Activated CD4-positive, alpha-beta T cell treated with anti-CD3 and anti-CD28 coated beads for 36 hours (primary cell): ENCODE results near the gene TGFB2. TPM values are rescaled to one million over a fixed set of nuclear protein-coding genes. Genes with fewer than 3 reads are reported as not detected.

Experiments
- ATAC-seq: fragments of 200-7000 bp; cut with Tn5 transposase; one replicate; pipeline ENCODE4 v1.10.0; 2021; ENCODE audit warnings: mild to moderate bottlenecking, moderate library complexity
- CTCF ChIA-PET: fragments of 350-600 bp; sonication (Branson Sonifier 250); formaldehyde crosslinking; loops from one replicate; lab custom pipeline; 2021; ENCODE audit warnings: antibody characterized with exemption; lab: Charles Lee
- POLR2A ChIA-PET: fragments of 350-600 bp; sonication (Branson Sonifier 250); formaldehyde crosslinking; loops from one replicate; lab custom pipeline; 2021; ENCODE audit warnings: antibody characterized with exemption, inconsistent platforms; lab: Charles Lee
- DNase-seq: peaks from one replicate; pipeline ENCODE4 v3.0.0-alpha.2; 2020
- H3K27ac Mint-ChIP-seq: one replicate; pipeline ENCODE4 v1.8.0; 2021; ENCODE audit warnings: mixed read lengths
- H3K27me3 Mint-ChIP-seq: one replicate; pipeline ENCODE4 v1.8.0; 2021; ENCODE audit warnings: mixed read lengths
- H3K36me3 Mint-ChIP-seq: one replicate; pipeline ENCODE4 v1.8.0; 2021; ENCODE audit warnings: low read depth, mixed read lengths
- H3K4me1 Mint-ChIP-seq: one replicate; pipeline ENCODE4 v1.8.0; 2021; ENCODE audit warnings: mixed read lengths
- H3K4me3 Mint-ChIP-seq: one replicate; pipeline ENCODE4 v1.8.0; 2021; ENCODE audit warnings: mild to moderate bottlenecking, moderate library complexity, mixed read lengths
- H3K9me3 Mint-ChIP-seq: one replicate; pipeline ENCODE4 v1.8.0; 2021; ENCODE audit warnings: low read depth, mixed read lengths
- intact Hi-C, 2 experiments: fragments of 100-400 bp; cut with DNase I in 1 of 2; cut with micrococcal nuclease in 1 of 2; formaldehyde crosslinking; loops; one replicate each; pipeline versions ENCODE4 v1.14.2 to v1.15.1; 2022 to 2024; cut with DNase I, micrococcal nuclease
- total RNA-seq, 2 experiments: library from RNA; stranded (reverse); gene quantifications; one replicate each; pipeline ENCODE4 v1.2.3, GENCODE V29; 2021

The TGFB2 gene
- total RNA-seq, 2 experiments from 2014 or later = 0.09 TPM; not detected in 1

GRCh38 chr1:218362418-218363076 lies 17.4 kb downstream of the TGFB2 start:
- Mint-ChIP-seq H3K27ac (no peak overlapping the region), H3K27me3 (peaks cover 4% of the 10 kb centered on the region), H3K36me3 (no peaks in the 10 kb centered on the region), H3K4me3 (no peak overlapping the region), H3K9me3 (no peaks in the 10 kb centered on the region), H3K4me1 (no peaks in the 10 kb centered on the region)
- DNase-seq (no peak), ATAC-seq (peak; percentile 16)
- intact Hi-C loops = no loop called here
- POLR2A ChIA-PET = no interaction called here
- CTCF ChIA-PET = no interaction called here

- Mint-ChIP-seq H3K4me1 (no peaks in the 10 kb centered on the region), H3K36me3 (no peaks in the 10 kb centered on the region), H3K27ac (no peak overlapping the region), H3K4me3 (no peak overlapping the region), H3K9me3 (no peaks in the 10 kb centered on the region), H3K27me3 (peaks cover 4% of the 10 kb centered on the region)
- ATAC-seq = no peak
- no peak for DNase-seq
- POLR2A ChIA-PET = no interaction called here
- CTCF ChIA-PET = no interaction called here
- intact Hi-C loops = no loop called here
Measured at GRCh38 chr1:218363141-218363540, 18.0 kb downstream of the TGFB2 start.

DNA sequence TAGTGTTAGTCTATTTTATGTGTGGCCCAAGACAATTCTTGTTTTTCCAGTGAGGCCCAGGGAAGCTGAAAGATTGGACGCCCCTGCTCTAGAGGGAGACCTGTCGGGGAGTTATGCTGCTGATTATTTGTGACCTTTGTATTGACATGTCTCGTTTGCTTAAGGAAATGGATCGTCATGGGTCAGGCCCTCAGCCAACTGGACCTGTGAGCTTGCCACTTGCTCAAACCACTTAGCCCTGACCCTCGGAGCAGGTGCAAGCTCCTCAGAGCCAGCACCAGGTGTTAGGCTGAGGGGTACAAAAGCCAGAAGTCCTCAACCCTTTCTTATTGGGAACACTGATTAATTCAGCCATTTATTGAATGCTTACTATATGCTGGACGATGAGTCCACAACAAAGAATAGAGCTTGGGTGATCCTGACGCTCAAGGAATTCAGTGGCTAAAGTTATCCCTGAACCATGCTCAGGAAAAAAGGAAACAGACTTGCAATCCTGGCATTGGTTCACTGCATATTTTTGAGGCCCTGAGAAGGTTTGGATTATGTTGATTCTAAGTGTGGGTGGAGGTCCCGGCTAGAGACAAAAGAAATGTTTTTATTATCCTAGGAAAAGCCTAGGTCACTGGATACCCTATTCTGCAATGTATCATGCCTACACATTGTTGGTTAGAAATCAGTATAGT lies 19.0 kb downstream of the TGFB2 start:
- Mint-ChIP-seq H3K4me1 (no peaks in the 10 kb centered on the region), H3K4me3 (no peak overlapping the region), H3K9me3 (no peaks in the 10 kb centered on the region), H3K27me3 (peaks cover 8% of the 10 kb centered on the region), H3K27ac (no peak overlapping the region), H3K36me3 (no peaks in the 10 kb centered on the region)
- no peak for ATAC-seq
- ChIA-PET CTCF (interaction anchor here (1.3 to 1.4 kb wide), 2 partner anchors 9 to 13 kb away, joined by 3 to 5 read pairs; no protein-coding TSS in a partner anchor), POLR2A (no interaction called here)
- intact Hi-C loops = no loop called here
- no peak for DNase-seq

DNA sequence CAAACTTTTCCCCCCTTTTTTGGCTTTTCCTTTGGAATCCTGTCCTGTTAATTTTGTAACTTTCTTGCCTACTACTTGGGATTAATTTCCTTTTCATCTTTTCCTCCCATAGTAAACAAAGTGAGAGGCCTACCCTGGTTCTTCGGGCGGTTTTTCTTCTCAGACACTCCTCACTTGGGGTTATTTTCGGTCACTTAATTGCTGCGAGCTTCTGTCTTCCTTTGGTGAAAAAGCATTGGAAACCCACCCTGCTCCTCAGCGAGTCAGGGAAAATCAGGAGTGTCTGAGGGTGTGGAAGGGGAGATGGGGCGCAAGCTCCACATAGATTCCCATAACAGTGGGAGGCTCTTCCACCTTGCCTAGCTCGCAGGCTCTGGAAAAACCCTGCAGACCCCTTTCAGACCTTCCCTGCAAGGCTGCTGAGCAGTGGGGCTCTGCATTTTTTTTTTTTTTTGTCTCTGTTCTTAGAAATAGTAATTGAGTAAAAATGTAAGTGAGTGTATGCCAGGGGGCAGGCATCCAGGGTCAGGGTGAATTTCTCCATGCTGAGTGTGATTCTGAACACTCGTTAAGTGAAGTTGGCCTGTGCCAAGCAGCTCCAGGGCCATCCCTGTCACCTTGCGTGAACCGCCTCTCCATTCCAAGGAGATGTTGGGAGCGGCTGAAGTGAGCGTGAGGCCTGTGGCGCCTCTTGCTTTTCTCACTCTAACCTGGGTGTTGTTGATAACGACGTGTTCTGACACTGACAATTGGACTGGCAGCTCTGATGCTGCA lies 20.3 kb downstream of the TGFB2 start:
- POLR2A ChIA-PET = no interaction called here
- intact Hi-C loops = no loop called here

GRCh38 chr1:218366322-218367052 lies 21.4 kb downstream of the TGFB2 start:
- intact Hi-C loops = no loop called here
- Mint-ChIP-seq H3K27me3 (peaks cover 9% of the 10 kb centered on the region), H3K9me3 (no peaks in the 10 kb centered on the region), H3K4me1 (no peaks in the 10 kb centered on the region), H3K4me3 (no peak overlapping the region), H3K36me3 (no peaks in the 10 kb centered on the region), H3K27ac (no peak overlapping the region)
- CTCF ChIA-PET = interaction anchor here (0.7 to 1.4 kb wide), 3 partner anchors 11 to 109 kb away, joined by 3 to 5 read pairs (median 4); no protein-coding TSS in a partner anchor
- ATAC-seq (no peak), DNase-seq (no peak)
- POLR2A ChIA-PET = no interaction called here

More for the DNA sequence above, 20.3 kb downstream of the TGFB2 start:
- peaks cover 7% of the 10 kb centered on the region for H3K27me3 Mint-ChIP-seq
- no peak overlapping the region for H3K4me3 Mint-ChIP-seq
- DNase-seq (no peak), ATAC-seq (no peak)
- CTCF ChIA-PET = interaction anchor here (0.8 to 1.4 kb wide), 5 partner anchors 8 to 29 kb away, joined by 3 to 5 read pairs (median 4); no protein-coding TSS in a partner anchor
- no peak overlapping the region for H3K27ac Mint-ChIP-seq
- H3K9me3 Mint-ChIP-seq = no peaks in the 10 kb centered on the region
- no peaks in the 10 kb centered on the region for H3K36me3 Mint-ChIP-seq
- no peaks in the 10 kb centered on the region for H3K4me1 Mint-ChIP-seq

DNA sequence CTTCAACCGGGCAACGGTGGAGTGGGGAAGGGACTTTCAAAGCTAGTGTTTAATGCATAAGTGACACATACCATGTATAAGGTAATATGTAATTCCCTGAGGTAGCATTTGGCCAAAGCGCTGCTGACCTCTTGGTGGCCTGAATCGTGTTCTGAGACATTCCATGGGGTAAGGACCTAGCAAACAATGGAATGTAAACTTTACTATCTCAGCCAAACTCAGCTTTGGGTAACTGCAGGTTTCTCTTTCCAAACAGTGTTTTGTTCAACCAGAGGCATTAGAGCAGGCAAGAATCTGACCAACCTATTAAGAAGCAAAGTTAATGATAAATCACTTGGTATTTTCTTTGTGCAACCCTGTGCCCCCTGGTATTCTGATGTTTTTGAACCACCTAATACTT lies 22.0 kb downstream of the TGFB2 start:
- ATAC-seq (no peak), DNase-seq (no peak)
- no peaks in the 10 kb centered on the region for H3K36me3 Mint-ChIP-seq
- no peaks in the 10 kb centered on the region for H3K4me1 Mint-ChIP-seq
- intact Hi-C loops = no loop called here
- H3K4me3 Mint-ChIP-seq = no peak overlapping the region
- H3K27ac Mint-ChIP-seq = no peak overlapping the region
- ChIA-PET CTCF (interaction anchor here (0.6 to 0.7 kb wide), 2 partner anchors 35 to 109 kb away, joined by 3 read pairs; no protein-coding TSS in a partner anchor), POLR2A (no interaction called here)
- peaks cover 16% of the 10 kb centered on the region for H3K27me3 Mint-ChIP-seq
- H3K9me3 Mint-ChIP-seq = no peaks in the 10 kb centered on the region

DNA sequence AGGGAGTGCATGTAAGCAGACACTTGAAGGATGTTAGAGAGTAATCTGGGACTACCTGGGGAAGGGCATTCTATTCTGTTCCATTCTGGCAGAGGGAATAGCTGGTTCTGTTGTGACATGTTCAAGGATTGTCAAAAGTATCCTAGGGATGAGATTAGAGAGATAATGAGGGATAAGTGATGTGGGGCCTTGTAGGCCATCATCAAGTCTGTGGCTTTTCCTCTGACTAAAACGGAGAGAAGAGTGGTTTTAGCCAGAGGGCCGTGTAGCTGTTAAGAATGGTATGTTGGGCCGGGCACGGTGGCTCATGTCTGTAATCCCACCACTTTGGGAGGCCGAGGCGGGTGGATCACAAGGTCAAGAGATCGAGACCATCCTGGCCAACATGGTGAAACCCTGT lies 23.6 kb downstream of the TGFB2 start:
- no peak for ATAC-seq
- intact Hi-C loops = no loop called here
- Mint-ChIP-seq H3K4me1 (no peaks in the 10 kb centered on the region), H3K27me3 (peaks cover 25% of the 10 kb centered on the region), H3K4me3 (no peak overlapping the region), H3K36me3 (no peaks in the 10 kb centered on the region), H3K27ac (no peak overlapping the region), H3K9me3 (no peaks in the 10 kb centered on the region)
- ChIA-PET POLR2A (interaction anchor here (0.5 kb wide), 1 partner anchor 13 kb away, joined by 3 read pairs; no protein-coding TSS in a partner anchor), CTCF (no interaction called here)
- no peak for DNase-seq

DNA sequence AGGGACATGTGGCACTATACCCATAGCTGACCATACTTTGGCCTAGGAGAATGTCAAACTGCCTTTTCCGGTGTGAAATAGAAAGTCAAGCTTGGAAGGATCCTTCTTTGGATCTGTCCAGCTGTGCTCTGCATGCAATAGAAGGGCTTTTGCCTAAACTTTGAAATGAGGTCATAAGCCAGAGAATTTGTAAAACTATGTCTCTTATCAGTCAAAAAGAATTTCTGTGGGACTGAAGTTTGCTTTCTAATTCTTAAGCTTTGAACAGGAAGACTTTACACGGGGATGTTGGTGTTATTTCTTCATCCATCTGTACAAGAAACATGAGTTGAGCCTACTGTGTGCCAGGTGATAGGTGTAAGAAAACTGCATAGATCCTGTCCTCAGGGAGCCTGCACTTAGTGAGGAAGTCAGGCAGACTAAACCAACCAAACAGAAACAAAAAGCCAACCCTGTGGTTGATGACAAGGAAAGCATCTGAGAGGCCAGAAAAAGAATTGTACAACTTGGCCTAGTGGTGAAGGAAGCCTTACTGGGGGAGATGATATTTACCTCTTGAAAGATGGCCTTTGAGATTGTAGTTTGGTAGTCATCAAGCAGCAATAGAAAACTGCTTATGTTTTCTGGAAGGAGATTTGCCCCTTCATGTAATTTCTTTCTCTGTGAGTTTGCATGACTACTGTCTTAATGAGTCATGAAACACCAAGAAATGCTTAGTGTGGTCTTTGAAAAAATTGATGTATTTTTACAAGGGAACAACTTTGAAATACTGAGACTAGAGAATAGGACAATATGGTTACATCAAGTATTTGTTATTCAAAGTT lies 24.8 kb downstream of the TGFB2 start:
- no peak overlapping the region for H3K4me3 Mint-ChIP-seq
- CTCF ChIA-PET = interaction anchor here (0.7 to 1.4 kb wide), 2 partner anchors 12 to 31 kb away, joined by 3 to 6 read pairs; no protein-coding TSS in a partner anchor
- H3K9me3 Mint-ChIP-seq = no peaks in the 10 kb centered on the region
- intact Hi-C loops = loop anchor here in 1 of 2 experiments (10.0 kb wide), 1 partner anchor 955 kb away; no protein-coding TSS in a partner anchor
- POLR2A ChIA-PET = no interaction called here
- H3K4me1 Mint-ChIP-seq = no peaks in the 10 kb centered on the region
- no peak overlapping the region for H3K27ac Mint-ChIP-seq
- DNase-seq (no peak), ATAC-seq (peak; percentile 44)
- no peaks in the 10 kb centered on the region for H3K36me3 Mint-ChIP-seq
- H3K27me3 Mint-ChIP-seq = peaks cover 32% of the 10 kb centered on the region

DNA sequence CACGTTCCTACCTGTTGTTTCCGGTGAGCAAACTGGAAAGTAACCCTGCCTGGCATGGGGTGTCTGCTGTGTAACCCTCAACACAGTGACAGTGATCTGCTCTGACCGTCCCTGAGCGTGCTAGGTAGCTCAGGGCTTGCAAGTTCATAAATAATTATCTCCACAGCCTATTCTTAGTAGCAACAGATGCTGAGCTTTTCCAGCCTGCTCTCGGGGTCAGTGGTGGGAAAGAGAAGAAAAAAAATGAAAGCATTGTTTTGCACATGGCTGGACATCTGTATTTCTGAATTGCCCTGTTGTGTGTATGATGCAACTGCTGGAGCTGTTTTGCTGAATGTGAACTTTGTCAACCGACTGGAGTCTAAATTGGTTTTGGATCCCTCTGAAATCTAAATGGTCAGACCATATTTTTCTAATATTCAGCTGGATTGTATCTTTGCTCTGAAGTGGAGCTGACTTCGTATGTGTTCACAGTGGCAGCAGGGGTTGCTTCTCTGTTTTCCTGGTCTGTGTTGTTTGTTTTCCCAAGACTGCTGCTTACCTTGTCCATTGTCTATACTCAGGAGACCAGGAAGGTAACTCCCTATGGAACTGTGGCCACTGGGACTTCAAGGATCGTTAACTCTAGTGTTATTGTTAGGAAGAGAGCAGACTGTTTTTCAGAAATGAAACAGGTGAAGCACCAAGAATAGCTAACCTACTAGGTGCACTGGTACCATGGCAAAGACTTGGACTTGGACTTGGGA lies 27.0 kb downstream of the TGFB2 start:
- peaks cover 43% of the 10 kb centered on the region for H3K27me3 Mint-ChIP-seq
- CTCF ChIA-PET = no interaction called here
- peaks cover 2% of the 10 kb centered on the region for H3K4me1 Mint-ChIP-seq
- H3K36me3 Mint-ChIP-seq = no peaks in the 10 kb centered on the region
- ATAC-seq (no peak), DNase-seq (no peak)
- no peaks in the 10 kb centered on the region for H3K9me3 Mint-ChIP-seq
- no peak overlapping the region for H3K27ac Mint-ChIP-seq
- H3K4me3 Mint-ChIP-seq = no peak overlapping the region
- intact Hi-C loops = loop anchor here in 1 of 2 experiments (10.0 kb wide), 1 partner anchor 953 kb away; no protein-coding TSS in a partner anchor
- POLR2A ChIA-PET = no interaction called here
